ENCODE data around the gene CA5A. TPM values are rescaled to one million over a fixed set of nuclear protein-coding genes. Genes with fewer than 3 reads are reported as not detected.
"Not testable (repeated sequence)": the region's sequence is repeated elsewhere in the genome, so short reads cannot be mapped to it uniquely, and the experiment has no call there.

The CA5A gene
- total RNA-seq, 3 donors from 2014 or later: not detected

GRCh38 chr16:87945351-87946042, 9.2 kb upstream of the CA5A start:
- Histone ChIP-seq H3K36me3 (no peaks in the 10 kb centered on the region), H3K4me1 (no peaks in the 10 kb centered on the region), H3K9me3 (no peaks in the 10 kb centered on the region), H3K4me3 (peak overlapping the region; percentile 6 to 60 (median 32)), H3K27me3 (no peaks in the 10 kb centered on the region), H3K27ac (peak overlapping the region; percentile 81 to 87)
- peak; percentile 27 to 86 (median 48) for TF ChIP-seq POLR2AphosphoS5 (IDR thresholded peaks at IDR 0.05)
- no peak for TF ChIP-seq POLR2A (IDR thresholded peaks at IDR 0.05)
- intact Hi-C loops (cut with DNase I; ENCODE audit: low total_unique reads): no loop called here
- DNase-seq (ENCODE audit: low spot score in 2 of 2): peak; percentile 92

GRCh38 chr16:87942680-87943079, 6.4 kb upstream of the CA5A start:
- TF ChIP-seq POLR2A (IDR thresholded peaks at IDR 0.05): no peak
- Histone ChIP-seq H3K36me3 (no peaks in the 10 kb centered on the region), H3K9me3 (no peaks in the 10 kb centered on the region), H3K4me1 (no peaks in the 10 kb centered on the region), H3K27ac (no peak overlapping the region), H3K4me3 (no peak overlapping the region), H3K27me3 (no peaks in the 10 kb centered on the region)
- no peak for DNase-seq (ENCODE audit: low spot score in 2 of 2)
- intact Hi-C loops (cut with DNase I; ENCODE audit: low total_unique reads): no loop called here

GRCh38 chr16:87939562-87940423, 3.5 kb upstream of the CA5A start:
- Histone ChIP-seq H3K9me3 (no peaks in the 10 kb centered on the region), H3K4me1 (no peaks in the 10 kb centered on the region), H3K27ac (no peak overlapping the region), H3K27me3 (no peaks in the 10 kb centered on the region), H3K36me3 (no peaks in the 10 kb centered on the region), H3K4me3 (no peak overlapping the region)
- no peak for TF ChIP-seq POLR2A (IDR thresholded peaks at IDR 0.05)
- intact Hi-C loops (cut with DNase I; ENCODE audit: low total_unique reads): no loop called here
- DNase-seq (ENCODE audit: low spot score in 2 of 2): no peak

- intact Hi-C loops (cut with DNase I; ENCODE audit: low total_unique reads): no loop called here
- Histone ChIP-seq H3K27ac (no peak overlapping the region), H3K4me3 (no peak overlapping the region), H3K36me3 (no peaks in the 10 kb centered on the region), H3K4me1 (no peaks in the 10 kb centered on the region), H3K27me3 (no peaks in the 10 kb centered on the region), H3K9me3 (no peaks in the 10 kb centered on the region)
- TF ChIP-seq CTCF (IDR thresholded peaks at IDR 0.05) (no peak), POLR2A (IDR thresholded peaks at IDR 0.05) (no peak), POLR2AphosphoS5 (IDR thresholded peaks at IDR 0.05) (no peak)
- DNase-seq (ENCODE audit: low spot score in 2 of 2): no peak
Observed at GRCh38 chr16:87938412-87938949, 2.2 kb upstream of the CA5A start.

GRCh38 chr16:87937231-87937542, 858 bp upstream of the CA5A start:
- H3K36me3 ChIP-seq; H3K27me3 ChIP-seq; intact Hi-C loops (cut with DNase I; ENCODE audit: low total_unique reads); H3K27ac ChIP-seq; H3K4me1 ChIP-seq; H3K4me3 ChIP-seq; H3K9me3 ChIP-seq; DNase-seq (ENCODE audit: low spot score in 2 of 2): not testable (repeated sequence)

GRCh38 chr16:87936016-87936374, 334 bp downstream of the CA5A start:
- H3K27ac ChIP-seq; intact Hi-C loops (cut with DNase I; ENCODE audit: low total_unique reads); DNase-seq (ENCODE audit: low spot score in 2 of 2); H3K4me3 ChIP-seq; H3K9me3 ChIP-seq; H3K27me3 ChIP-seq; H3K36me3 ChIP-seq; H3K4me1 ChIP-seq: not testable (repeated sequence)

GRCh38 chr16:87934752-87935425, 1.4 kb downstream of the CA5A start:
- H3K4me3 ChIP-seq; DNase-seq (ENCODE audit: low spot score in 2 of 2); H3K9me3 ChIP-seq; H3K4me1 ChIP-seq; H3K36me3 ChIP-seq; H3K27ac ChIP-seq; intact Hi-C loops (cut with DNase I; ENCODE audit: low total_unique reads); H3K27me3 ChIP-seq: not testable (repeated sequence)

- H3K9me3 ChIP-seq: no peaks in the 10 kb centered on the region
- H3K4me3 ChIP-seq: no peak overlapping the region
- no peak overlapping the region for H3K27ac ChIP-seq
- no peak for DNase-seq (ENCODE audit: low spot score in 2 of 2)
- no peaks in the 10 kb centered on the region for H3K4me1 ChIP-seq
- intact Hi-C loops (cut with DNase I; ENCODE audit: low total_unique reads): no loop called here
- no peaks in the 10 kb centered on the region for H3K36me3 ChIP-seq
- TF ChIP-seq POLR2AphosphoS5 (IDR thresholded peaks at IDR 0.05) (no peak), POLR2A (IDR thresholded peaks at IDR 0.05) (no peak), CTCF (IDR thresholded peaks at IDR 0.05) (no peak)
- H3K27me3 ChIP-seq: no peaks in the 10 kb centered on the region
Observed at GRCh38 chr16:87933140-87933495, 3.2 kb downstream of the CA5A start.

GRCh38 chr16:87932475-87933139, 3.7 kb downstream of the CA5A start:
- H3K4me3 ChIP-seq; H3K4me1 ChIP-seq; DNase-seq (ENCODE audit: low spot score in 2 of 2); H3K27ac ChIP-seq; H3K9me3 ChIP-seq; intact Hi-C loops (cut with DNase I; ENCODE audit: low total_unique reads); H3K27me3 ChIP-seq; H3K36me3 ChIP-seq: not testable (repeated sequence)
